Stimulated activated CD4-positive, alpha-beta T cell treated with anti-CD3 and anti-CD28 coated beads, Interleukin-12 subunit alpha, Interleukin-12 subunit beta, amount 100 ng/mL, for 4 hours (primary cell): ENCODE data around the gene POGLUT2.
"Not testable (repeated sequence)": the region's sequence is repeated elsewhere in the genome, so short reads cannot be mapped to it uniquely, and the experiment has no call there.

ENCODE experiments used
- DNase-seq: peaks from one replicate; pipeline ENCODE4 v3.0.0-alpha.2; 2020

The POGLUT2 gene

GRCh38 chr13:102805680-102806079, 6.9 kb upstream of the POGLUT2 start:
- DNase-seq = no peak

DNA sequence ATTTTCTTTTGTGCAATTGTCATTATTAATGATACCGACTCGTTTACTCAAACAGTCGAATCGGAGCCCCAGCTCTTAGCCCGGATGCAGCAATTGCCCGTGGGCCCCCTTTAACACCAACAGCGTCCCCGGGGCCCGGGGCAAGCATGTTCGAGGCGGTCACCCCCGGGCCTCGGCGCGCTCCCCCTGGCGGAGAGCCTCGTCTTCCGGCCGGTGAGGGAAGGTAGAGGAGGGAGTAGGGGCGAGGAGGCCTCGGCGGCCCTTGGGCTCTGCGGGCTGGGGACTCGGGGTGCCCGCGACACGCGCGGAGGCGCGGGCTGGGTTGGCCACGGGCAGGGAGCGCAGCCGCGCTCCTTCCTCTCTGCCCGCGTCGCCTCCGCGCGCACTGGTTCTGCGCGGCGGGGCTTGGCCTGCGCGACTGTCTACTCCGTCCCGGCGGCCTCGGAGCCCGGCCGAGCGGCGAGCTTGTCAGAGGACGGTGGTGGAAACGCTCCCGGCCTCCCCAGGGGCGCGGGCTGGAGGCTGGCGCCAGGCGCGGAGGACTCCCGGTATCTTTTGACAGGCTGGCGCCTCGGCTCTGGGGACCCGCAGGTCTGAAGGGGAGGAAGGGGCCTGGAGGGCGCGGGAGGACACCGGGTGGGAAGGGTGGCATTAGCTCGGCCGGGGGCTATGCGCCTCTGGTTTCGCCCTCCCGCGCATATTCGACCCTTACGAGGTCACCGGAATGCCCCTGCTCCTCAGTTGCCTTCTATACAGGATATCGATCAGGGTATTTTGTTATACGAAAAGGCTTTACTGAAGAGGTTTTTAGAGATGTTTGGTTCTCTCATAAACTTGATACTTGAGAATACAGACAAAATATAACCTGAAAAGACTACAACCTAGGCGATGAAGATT, 1.6 kb upstream of the POGLUT2 start:
- peak; percentile 82 for DNase-seq

DNA sequence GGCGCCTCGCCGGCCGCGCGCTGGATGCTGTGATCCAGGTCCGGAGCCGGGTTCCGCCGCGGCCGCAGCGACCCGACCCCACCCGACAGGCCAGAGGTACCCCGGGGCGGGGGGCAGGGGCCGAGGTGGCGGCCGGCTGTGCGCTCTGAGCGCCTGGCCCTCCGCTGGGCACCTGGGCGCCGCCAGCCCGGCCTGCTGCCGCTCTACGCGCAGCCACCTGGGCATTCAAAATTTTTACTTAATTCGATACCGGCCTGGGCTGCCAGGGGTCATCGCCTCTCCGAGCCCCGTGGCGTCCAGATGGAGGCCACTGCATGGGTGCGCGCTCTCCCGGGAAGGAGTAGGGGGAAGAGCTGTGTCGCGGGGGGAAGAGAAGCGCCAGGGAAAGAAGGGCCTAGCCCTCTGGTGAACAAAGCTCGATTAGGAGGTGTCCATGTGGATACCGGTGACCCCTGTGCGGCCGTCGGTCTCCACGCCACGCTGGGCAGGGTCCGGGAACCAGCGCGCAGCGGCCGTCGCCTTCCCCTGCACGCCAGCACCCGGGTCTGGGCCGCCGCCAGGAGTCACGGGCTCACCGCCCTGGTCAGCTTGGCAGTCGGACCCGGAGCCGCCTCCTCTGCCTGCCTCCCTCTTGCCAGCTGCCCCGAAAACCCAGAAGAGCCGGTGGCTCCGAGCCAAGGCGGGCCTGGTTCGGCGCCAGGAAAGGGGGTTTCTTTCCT, 809 bp upstream of the POGLUT2 start:
- peak; percentile 3 for DNase-seq

DNA sequence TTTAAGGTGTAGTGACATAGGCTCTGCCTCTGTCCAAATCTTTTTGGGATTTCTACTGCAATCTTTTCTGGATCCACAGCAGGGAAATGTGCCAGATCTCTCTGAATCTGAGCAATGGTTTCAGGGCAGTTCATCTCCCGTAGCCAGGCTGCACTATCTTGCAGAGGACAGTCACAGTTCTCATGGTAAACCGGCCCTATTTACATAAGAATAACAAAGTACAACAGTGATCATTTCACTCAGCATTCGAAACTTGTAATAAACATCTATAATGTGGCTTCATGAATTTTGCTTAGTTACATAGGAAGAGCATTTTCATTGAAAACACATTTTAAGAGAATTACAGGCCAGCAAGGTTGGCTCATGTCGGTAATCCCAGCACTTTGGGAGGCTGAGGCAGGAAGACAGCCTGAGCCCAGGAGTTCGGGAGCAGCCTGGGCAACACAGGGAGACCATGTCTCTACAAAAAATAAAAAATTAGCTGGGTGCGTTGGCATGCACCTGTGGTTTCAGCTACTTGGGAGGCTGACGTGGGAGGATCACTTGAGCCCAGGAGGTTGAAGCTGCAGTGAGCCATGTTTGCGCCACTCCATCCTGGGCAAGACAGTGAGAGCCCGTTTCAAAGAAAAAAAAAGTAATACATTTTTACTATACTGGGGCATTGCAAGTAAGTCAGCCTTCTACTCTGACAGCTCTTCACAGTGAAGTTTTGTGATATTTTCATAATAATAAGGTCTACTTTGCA, 5.0 kb downstream of the POGLUT2 start:
- DNase-seq = no peak

DNA sequence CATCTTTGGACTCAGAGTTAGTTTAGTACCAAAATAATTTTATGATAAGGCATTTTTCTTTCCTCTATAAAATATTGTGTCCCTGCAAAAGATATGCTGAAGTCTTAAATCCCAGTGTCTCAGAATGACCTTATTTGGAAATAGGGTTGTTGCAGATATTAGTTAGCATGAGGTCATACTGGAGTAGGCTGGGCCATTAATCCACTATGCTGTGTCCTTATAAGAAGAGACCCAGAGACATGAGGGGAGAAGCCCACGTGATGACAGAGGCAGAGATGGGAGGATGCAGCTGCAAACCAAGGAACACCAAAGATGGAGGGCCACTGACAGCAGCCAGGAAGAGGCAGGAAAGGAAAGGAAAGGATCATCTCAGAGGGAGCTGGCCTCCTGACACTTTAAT, 6.4 kb downstream of the POGLUT2 start:
- no peak for DNase-seq

GRCh38 chr13:102788683-102789082, 10.1 kb downstream of the POGLUT2 start:
- no peak for DNase-seq

DNA sequence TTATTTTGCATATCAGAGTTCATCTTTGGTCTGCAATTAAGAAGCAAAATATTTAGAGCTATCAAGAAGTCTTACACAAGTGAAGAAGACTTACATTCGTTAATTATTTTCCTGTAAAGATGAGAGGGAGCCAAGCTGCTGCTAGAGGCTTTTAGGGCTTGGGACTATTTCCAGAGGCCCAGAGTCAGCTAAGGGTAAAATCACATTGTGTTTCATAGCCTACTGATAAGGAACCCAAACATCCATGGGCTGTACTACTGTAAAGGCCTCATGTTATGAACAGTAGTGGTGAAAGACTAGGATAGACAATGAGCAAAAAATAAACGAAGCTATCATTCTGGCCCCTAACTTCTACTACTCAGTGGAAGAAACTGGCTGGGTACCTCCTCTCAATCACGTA, 14.3 kb downstream of the POGLUT2 start:
- no peak for DNase-seq

GRCh38 chr13:102781591-102781990, 17.2 kb downstream of the POGLUT2 start:
- DNase-seq = no peak

GRCh38 chr13:102780656-102781055, 18.1 kb downstream of the POGLUT2 start:
- not testable (repeated sequence) for DNase-seq

GRCh38 chr13:102779436-102780159, 19.2 kb downstream of the POGLUT2 start:
- no peak for DNase-seq

DNA sequence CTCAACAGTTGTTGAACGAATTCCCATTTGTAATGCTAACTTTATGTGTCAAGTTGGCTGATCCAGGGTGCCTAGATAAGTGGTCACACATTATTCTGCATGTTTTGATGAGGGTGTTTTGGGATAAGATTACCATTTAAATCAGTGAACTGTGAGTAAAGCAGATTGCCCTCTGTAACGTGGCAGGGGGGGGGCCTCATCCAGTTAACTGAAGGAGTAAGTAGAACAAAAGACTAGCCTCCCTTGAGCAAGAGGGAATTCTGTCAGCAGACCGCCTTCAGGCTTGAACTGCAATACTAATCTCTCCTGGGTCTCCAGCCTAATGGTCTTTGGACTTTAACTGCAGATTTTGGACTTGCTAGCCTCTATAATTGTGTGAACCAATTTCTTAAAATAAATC, 21.0 kb downstream of the POGLUT2 start:
- no peak for DNase-seq

- no peak for DNase-seq
Observed at GRCh38 chr13:102776271-102776670, 22.5 kb downstream of the POGLUT2 start.

GRCh38 chr13:102774591-102775520, 23.9 kb downstream of the POGLUT2 start:
- no peak for DNase-seq

- DNase-seq = no peak
Observed at GRCh38 chr13:102774214-102774568, 24.6 kb downstream of the POGLUT2 start.

DNA sequence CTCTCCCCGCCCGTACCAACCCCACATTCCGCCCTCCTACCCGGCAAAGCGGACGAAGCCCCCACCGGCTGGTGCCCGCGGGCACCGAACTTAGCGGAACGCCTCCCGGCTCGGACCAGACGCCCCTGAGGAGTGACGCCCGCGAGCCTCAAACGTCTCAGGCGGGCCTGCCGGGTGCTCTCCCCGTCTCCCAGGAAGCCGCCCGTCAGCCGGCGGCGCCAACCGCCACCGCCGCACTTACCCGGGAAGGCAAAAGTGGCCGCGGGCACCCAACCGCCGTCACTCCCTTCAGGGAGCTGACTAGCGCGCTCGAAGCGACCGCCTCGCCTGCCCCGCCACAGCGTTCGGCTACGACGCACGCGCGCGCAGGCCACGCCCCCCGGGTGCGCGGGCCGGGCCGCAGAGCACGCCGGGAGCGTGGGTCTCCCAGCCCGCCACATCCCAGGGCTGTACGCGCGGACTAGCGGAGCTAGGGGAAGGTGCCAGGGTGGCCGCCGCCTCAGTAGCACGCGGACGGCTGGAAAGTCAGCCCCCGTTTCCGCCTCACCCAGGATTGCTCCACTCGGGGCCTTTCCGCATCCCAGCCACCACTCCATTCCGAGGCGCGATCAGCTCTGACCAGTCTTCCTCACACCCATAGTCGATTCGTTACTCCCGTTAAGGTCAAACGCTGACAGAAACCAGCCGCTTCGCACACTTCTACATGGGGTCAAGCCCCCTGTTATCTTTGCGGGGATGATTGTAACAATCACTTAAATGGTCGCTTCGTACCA, 25.1 kb downstream of the POGLUT2 start, which contains the start of gene TEX30:
TEX30 (minus strand) TSS at position 346 of the 773 bp plus-strand sequence. CDS start 3,760 bp downstream, outside the sequence.
- DNase-seq = peak; percentile 85

DNA sequence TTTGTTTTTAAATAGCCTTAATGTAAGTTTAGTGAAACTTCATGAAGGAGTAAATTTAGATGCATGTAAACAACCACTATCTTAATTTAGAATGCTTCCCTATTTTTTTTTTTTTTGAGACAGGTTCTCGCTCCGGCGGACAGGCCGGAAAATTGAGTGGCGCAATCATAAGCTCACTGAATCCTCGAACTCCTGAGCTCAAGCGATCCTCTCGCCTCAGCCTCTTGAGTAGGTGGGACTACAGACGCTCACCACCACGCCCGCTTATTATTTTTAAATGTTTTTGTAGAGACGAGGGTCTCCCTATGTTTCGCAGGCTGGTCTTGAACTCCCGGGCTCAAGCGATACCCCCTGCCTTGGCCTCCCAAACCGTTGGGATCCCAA, 26.7 kb downstream of the POGLUT2 start:
- no peak for DNase-seq

GRCh38 chr13:102771298-102772041, 27.3 kb downstream of the POGLUT2 start:
- no peak for DNase-seq

DNA sequence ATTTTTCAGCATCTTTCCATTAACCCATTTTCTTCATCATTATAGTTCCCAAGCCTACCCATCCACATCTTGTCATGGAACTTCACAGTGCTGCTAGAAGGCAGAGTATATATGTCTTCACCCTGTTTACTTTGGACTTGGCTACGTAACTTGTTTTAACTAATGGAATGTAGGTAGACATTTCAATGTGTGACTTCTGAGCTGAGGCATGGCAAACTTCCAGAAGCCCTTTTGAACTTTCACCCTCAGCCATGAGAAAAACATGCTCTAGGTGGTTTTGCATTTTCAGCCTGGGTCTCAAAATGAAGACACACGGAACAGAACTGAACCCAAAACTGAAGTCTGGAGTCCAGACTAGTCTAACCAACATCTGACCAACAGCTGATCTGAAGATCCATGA, 28.3 kb downstream of the POGLUT2 start:
- no peak for DNase-seq

DNA sequence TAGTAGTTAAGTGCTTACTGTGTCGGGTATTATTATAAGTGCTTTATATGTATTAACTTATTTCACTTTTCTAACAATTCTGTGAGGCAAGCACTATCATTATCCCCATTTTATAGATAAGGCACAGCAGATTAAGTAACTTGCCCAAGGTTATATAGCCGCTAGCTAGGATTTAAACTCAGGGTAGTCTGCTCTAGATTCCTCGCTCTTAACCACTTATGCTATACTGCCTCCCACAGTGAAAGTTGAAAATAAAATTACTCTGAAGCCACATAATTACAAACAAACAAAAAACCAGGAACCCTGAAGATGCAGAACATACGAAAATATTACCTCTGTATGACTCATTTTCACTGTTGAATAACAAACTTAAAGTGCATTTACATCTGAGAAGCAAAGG, 29.1 kb downstream of the POGLUT2 start:
- DNase-seq = no peak

- no peak for DNase-seq
Observed at GRCh38 chr13:102768909-102769308, 29.9 kb downstream of the POGLUT2 start.
